Left hindlimb (tissue), 1 donor: ENCODE measurements around the gene TRAF5.
"Not testable (repeated sequence)": the region's sequence is repeated elsewhere in the genome, so short reads cannot be mapped to it uniquely, and the experiment has no call there.

Source experiments
- DNase-seq: peaks from one replicate; pipeline ENCODE4 v3.0.0-alpha.2; 2018

The TRAF5 gene

DNA sequence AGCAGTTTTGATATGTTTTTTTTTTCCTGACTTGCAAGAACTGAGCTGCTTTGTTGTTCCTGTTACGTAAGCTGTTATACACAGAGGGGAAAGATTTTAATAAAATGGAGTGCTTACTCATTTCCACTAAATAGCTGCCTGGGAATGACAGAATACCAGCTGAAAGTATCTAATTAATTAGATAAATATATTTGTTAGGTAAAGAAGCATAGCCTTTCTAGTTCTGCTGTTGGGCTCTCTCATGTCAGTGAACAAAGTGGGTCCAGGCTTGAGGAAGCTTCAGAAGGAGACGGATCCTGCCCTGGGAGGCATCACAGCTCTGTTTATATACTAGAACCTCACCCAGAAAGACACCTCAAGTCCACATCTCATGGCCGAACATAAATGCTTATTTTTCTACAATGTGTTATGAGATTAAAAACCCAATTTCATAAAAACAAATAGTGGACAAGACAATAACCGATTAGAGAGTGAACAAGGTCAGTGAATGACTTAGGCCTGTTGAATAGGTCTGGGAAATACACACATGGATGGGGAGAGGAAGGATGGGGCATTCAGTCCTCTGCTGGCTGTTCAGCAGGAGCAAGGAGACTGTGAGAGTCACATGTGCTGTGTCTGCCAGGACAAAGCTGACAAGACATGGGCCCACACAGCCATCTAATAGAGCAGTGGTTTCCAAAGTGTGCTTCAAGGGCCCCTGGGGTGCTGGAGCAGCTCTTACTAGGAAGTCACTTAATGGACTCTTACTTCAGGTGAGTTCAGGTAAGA, 20.6 kb downstream of the TRAF5 start:
- no peak for DNase-seq

DNA sequence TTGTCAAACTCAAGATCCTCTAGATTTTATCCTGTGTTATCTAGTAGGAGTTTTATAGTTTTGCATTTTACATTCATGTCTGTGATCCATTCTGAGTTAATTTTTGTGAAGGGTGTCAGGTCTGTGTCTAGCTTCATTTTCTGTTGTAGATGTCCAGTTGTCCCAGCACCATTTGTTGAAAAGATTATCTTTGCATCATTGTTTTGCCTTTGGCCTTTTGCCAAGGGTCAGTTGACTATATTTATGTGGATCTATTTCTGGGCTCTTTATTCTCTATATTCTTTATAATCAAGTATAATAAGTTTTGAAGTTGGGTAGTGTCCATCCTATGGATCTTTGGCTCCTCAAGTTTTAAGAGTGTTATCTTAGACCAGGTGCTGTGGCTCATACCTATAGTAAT, 21.9 kb downstream of the TRAF5 start:
- no peak for DNase-seq

DNA sequence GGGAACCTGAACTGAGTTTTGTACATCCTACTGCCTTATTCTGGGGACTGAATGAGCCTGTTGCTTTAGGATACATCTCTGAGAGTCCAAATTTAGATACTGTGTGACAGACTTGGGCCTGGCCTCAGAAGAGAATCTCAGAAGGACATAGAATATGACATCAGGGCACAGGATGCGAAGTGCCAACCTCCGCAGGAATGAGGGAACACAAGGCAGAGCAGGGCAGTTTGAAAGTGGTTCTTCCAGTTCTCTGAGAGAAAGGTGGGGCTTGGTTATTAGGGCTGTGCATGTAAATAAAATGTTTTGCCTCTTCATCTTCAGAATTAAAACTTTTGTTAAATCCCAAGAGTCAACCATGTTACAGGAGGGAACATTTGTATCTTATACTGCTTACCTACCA, 23.1 kb downstream of the TRAF5 start:
- DNase-seq: no peak

DNA sequence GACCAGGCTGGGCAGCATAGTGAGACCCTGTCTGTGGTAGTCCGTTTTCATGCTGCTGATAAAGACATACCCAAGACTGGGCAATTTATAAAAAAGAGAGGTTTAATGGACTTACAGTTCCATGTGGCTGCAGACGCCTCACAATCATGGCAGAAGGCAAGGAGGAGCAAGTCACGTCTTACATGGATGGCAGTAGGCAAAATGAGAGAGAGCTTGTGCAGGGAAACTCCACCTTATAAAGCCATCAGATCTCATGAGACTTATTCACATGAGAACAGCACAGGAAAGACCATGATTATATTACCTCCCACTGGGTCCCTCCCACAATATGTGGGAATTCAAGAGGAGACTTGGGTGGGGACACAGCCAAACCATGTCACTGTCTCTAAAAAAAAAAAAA, 25.4 kb downstream of the TRAF5 start:
- DNase-seq: not testable (repeated sequence)

DNA sequence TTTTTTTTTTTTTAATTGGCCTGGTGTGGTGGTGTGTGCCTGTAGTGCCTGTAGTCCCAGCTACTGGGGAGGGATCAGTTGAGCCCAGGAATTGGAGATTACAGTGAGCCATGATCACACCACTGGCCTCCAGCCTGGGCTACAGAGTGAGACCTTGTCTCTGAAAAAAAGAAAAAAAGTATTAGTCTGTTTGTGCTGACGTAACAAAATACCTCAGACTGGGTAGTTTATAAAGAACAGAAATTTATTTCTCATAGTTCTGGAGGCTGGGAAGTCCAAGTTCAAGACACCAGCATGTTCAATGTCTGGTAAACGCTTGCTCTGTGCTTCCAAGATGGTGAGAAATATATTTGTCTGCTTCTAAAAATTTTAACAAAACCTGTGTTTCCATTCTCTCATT, 25.8 kb downstream of the TRAF5 start:
- no peak for DNase-seq

DNA sequence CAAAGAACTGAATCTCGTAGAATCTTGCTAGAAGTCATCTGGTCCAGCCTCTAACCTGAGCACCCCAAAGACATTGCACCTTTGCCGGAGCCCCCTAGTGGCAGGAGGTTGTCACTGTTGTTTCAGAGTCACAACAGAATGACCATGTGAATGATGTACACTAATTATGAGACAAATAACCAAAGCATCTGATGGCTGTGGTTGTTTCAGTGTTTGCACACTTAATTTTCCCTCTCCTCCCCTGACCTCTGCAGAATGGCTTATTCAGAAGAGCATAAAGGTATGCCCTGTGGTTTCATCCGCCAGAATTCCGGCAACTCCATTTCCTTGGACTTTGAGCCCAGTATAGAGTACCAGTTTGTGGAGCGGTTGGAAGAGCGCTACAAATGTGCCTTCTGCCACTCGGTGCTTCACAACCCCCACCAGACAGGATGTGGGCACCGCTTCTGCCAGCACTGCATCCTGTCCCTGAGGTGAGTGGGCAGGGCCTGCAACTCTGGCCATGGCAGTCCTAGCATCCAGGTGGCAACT, 26.4 kb downstream of the TRAF5 start:
- no peak for DNase-seq

DNA sequence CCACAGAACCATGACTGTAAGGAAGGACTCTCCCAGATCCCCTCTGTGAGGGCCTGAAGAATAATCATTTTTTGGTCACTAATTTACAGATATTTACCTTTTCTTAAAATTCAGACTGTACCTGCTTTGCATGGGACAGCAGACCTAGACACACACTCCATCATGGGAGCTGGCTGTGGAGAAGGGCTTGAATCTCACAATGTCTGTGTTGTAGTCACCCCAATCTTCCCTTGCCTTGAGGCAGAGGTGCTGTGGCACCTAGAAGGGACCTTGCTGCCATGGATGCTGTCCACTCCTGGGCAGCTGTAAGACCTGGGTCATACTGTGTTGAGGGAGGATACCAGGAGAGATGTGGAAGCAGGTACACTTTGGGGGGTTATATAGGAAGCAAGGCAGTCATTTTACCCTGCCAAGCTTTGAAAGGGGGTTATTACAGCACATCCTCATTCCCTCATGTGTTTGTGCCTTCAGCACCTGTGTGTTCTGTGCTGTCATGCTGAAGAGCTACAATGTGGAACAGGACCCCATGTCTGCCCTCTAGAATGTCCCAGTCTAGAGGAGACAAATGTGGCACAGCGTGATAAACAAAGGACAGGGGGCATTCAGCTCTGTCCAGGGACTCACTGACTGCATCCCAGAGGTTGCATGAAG, 27.1 kb downstream of the TRAF5 start:
- DNase-seq: no peak

DNA sequence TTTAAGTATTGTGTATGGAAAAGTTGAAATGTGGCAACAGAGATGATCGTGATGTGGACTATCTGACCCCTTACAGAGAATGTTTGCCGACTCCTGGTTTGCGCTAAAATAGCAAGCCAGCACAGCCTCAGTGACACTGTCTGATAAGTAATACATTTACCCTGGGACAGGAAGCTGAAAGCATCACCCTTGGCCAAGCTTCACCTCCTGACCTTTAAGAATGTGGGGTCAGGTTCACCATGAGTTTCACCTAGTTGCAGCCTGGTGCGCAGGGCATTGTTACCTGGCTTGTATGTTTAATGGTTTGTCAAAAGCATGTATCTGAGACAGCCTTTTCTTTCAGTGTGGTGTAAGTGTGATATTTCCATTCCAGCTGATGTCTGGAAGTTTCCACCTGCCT, 29.2 kb downstream of the TRAF5 start:
- no peak for DNase-seq

DNA sequence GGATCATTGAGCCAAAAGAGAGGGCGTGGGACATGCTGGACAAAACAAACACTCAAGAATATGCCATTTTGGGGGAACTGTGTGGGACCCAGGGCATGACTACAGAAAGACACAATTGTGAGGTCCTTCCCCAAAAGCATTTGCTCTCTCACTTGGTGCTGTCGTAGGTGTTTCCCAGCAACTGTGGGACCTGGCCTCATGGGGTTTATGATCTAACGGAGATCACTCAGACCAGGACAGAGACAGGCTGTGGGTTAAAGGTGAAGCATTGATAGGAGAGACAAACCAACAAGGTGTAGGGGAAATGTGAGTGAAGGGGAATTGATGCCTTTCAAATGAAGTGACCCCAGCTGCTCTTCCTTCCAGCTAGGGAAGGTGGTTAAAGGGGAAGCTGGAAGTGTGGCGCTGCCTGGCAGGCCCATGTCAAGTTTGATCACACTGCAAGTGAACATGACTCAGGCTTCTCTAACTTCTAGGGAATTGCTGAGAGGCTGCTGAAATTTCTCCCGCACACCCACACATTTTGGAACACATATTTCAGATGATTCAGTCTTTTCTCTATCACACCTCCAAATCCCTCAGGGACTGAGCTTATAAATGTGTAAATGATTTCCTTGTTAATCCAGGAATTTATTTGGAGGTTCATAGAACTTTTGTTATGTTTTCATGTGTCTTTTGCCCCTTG, 30.2 kb downstream of the TRAF5 start:
- no peak for DNase-seq

DNA sequence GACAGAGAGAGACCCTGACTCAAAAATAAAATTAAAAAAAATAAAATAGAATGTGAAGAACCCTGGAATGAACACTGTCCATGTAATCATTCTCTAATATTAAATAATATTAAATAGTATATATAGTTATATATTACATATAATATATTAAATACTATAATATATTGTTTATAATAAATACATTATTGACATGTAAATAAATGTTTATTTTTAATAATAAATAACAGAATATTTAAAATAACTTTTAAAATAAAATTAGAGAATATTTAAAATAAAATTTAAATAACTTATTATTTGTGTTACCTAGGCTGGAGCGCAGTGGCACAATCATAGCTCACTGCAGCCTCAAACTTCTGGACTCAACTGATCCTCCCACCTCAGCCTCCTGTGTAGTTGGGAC, 32.1 kb downstream of the TRAF5 start:
- no peak for DNase-seq

DNA sequence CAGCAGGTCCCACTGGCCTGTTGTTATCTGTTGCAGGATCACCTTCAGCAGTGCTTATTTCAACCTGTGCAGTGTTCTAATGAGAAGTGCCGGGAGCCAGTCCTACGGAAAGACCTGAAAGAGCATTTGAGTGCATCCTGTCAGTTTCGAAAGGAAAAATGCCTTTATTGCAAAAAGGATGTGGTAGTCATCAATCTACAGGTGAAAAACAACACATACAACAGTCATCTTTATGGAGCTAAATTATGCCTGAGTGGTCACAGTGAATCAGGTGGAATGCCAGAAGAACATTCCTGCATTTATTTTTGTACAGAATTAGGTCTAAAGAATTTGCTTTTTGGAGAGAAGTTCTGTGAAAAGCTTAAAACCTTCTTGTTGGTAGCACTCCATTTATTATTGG, 33.2 kb downstream of the TRAF5 start:
- no peak for DNase-seq

DNA sequence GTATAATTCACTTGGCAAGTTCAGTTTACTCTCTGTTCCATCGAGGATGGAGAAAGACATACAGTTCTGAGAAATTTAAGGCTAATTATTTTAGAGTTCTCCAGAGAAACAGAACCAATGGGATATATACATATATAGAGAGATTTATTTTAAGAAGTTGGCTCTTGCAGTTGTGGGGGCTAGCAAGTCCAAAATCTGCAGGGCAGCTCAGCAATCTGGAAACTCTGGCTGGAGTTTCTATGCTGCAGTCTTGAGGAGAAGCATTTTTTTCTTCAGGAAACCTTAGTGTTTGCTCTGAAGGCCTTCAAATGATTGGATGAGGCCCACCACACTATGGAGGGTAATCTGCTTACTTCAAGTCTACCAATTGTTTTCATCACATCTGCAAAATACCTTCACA, 34.6 kb downstream of the TRAF5 start:
- no peak for DNase-seq

DNA sequence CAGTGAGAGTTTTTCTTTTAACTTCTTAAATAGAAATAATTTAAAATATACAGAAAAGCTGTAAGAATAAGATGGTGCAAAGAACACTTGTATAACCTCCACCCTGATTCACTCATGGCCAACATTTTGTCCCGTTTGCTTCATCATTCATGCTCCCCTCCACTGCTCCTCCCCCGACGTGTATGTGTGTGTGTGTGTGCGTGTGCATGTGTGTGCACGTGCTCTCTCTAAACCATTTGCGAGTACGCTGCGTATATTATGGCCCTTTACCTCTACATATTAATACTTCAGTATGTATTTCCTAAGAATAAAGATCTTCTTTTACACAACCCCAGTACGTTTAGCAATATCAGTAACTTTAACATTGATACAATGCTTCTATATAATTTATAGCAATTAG, 43.0 kb downstream of the TRAF5 start:
- no peak for DNase-seq

DNA sequence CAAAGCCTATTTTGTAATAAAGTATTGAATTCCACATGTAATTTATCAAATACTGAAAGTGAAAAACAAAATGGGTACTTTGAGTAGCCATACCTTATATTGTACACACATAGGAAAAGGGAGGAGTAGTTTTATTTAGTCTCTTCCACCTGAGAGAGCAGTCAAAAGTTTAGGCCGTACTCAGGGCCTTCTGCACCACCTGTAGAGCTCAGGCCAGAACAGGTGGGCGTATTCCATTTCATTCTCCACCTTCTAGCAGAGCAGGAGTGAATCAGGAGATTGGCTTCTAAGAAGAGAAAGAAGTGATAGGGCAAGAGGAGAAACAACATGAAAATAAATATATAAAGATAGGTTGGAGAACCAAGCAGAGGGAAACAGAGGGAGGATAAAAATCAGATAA, 44.0 kb downstream of the TRAF5 start:
- no peak for DNase-seq

DNA sequence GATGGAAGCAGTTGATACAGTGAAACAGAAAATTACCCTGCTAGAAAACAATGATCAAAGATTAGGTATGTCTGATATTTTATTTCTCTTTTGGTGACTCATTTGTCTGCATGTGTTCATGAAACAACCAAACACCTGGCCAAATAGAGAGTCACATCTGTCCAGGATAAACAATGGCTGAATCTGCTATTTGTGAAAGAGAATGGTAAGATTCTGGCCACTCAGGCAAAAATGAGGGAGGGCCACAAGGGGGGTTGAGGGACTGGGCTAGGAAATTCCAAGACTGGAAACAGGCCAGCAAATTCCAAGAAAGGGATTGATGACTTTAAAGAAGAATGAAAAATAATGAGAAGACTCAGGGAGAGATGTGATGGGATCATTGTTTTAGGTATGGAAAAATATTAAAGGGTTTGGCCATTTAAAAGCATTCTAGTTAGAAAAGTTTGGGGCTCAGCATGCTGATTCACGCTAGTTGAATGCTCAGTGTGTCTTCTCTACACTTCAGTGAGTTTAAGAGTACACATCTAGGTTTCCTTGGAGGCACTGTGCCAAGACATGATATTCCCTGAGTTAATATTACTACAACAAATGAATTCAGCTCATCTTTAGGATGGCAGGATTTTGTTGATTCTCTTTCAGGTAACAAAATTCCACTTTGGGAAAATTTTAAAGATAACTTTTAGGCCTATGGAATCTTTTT, 44.9 kb downstream of the TRAF5 start:
- DNase-seq: no peak

DNA sequence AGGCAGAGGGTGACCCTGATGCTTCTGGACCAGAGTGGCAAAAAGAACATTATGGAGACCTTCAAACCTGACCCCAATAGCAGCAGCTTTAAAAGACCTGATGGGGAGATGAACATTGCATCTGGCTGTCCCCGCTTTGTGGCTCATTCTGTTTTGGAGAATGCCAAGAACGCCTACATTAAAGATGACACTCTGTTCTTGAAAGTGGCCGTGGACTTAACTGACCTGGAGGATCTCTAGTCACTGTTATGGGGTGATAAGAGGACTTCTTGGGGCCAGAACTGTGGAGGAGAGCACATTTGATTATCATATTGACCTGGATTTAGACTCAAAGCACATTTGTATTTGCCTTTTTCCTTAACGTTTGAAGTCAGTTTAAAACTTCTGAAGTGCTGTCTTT, 45.8 kb downstream of the TRAF5 start:
- no peak for DNase-seq

DNA sequence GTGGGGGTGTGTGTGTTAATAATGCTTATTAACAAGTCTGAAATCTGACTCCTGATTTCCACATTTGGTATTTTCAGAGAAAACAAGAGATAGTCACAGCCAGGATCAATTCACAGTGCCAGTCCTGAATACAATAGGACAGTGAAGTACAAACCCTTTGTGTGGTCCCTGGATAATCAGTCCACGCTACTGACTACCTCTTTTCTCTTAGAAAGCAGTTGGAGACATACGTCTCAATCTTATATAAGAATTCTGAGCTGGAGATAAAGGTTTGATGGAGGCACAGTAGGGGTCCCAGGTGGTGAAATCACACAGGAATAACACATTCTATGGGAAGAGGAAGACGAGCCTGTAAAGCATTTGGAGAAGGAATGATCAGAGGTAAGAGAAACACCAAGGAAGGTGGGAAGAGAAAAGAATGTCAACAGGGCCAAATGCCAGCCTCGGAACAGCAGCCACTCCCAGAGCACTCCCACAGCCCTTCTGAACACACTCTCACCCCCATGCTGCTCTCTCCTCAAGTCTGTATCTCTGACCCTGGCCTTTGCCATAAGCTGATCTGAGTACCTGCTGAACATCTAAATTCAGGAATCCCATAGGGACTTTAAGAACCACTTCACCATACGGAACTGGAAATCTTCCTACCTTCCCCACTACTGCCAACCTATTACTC, 48.6 kb downstream of the TRAF5 start:
- no peak for DNase-seq

DNA sequence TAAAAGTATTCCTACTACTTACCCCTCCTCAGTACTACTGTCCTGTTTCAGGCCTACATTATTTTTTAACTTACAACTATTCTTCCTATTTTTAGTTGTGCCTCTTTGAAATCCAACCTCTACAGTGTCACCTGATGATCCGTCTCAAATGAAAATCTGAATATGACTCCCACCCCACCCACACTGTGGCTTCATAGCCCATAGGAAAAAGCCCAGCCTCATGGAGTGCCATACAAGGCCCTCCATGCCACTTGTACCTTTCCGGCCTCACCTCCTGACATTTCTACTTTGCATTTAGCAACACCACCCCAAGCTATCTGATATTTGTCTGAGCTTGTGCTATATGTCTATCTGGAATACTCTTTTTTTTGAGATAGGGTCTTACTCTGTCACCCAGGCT, 49.3 kb downstream of the TRAF5 start:
- DNase-seq: no peak

DNA sequence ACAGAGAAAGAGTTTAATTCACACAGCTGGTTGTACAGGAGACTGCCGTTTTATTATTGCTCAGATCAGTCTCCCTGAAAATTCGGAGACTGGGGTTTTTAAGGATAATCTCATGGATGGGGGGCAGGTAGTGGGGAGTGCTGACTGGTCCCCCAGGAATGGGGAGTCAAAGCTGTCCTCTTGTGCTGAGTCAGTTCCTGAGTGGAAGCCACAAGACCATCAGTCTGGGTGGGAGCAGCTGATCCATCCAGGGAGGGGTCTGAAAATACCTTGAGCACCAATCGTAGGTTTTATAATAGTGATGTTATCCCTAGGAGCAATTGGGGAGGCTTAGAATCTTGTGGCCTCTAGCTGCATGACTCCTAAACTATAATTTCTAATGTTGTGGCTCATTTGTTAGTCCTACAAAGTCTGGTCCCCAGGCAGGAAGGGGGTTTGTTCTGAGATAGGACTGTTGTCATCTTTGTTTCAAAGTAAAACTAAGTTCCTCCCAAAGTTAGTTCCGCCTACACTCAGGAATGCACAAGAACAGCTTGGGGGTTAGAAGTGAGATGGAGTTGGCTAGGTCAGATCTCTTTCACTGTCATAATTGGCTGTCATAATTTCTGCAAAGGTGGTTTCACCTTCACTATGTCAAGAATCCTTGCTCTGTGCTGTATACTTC, 50.3 kb downstream of the TRAF5 start:
- no peak for DNase-seq

DNA sequence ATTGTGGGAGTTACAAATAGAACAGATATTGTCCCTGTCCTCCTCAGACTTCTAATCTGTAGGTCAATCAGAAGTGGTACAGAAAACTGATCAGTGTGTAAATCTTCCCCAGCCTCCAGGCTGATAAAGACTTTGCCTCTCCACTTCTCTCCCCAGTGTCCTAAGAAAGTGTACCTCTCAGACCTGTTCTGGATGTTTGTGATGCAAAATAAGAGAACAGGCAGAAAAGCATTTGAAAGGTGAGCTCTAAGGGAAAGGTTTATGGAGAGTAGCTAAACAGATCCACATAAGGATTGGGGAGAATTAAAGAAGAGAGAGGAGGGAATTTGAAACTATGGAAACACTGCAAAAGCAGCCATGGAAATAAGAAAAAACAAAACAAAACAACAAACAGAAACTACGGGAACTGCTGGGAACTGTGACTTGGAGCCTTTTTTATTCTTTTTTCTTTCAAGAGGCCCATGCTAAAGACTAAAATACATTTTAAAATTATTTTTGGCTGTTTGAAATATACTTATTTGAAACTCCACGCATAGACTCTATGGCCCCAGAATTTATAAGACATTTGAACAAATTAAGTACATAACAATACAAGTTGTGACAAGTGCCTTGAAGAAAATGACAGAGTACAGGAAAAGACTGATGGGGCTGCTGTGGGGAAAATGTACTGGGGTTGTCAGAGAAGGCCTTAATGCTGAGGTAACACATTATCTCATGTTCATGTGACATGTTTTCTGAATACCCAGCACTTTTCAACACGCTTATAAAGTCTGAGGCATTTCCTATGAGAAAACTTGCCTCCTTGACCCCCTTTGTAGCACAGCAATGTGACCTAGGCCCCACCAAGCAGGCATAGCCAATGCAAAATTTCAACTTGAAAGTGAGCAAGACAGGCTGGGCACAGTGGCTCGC, 51.2 kb downstream of the TRAF5 start:
- no peak for DNase-seq

DNA sequence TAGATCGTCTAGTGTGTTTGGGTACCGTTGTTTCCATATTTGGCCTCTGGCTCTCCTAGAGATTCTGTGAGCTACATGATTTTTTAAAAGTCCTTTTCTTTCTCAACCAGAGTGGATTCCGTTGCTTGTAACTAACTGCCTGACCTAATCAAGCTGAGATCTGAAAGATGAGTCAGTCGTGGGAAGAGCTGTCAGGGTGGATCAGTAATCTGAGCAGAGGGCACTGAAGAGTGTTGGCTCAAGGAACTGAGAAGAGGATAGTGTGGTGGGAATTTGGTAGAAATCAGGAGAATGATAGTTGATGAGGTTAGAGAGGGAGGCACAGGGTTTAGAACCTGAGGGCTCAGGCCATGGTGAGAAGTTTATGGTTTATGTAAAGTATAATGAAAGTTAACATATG, 52.2 kb downstream of the TRAF5 start:
- no peak for DNase-seq
